ENCODE data around the gene SLC26A2.

- TF ChIP-seq POLR2A (IDR thresholded peaks at IDR 0.05), result no peak
- no peak for TF ChIP-seq CTCF (IDR thresholded peaks at IDR 0.05)
- no peak for TF ChIP-seq EP300 (IDR thresholded peaks at IDR 0.05)
- no peak for TF ChIP-seq POLR2AphosphoS5 (IDR thresholded peaks at IDR 0.05)
Observed at GRCh38 chr5:149998281-149998680, 37.7 kb downstream of the SLC26A2 start.
